Measurements from ENCODE around the gene CLIC3.
A peak's percentile ranks its signal among the peaks of the same experiment; 100 is the strongest.

The CLIC3 gene

DNA sequence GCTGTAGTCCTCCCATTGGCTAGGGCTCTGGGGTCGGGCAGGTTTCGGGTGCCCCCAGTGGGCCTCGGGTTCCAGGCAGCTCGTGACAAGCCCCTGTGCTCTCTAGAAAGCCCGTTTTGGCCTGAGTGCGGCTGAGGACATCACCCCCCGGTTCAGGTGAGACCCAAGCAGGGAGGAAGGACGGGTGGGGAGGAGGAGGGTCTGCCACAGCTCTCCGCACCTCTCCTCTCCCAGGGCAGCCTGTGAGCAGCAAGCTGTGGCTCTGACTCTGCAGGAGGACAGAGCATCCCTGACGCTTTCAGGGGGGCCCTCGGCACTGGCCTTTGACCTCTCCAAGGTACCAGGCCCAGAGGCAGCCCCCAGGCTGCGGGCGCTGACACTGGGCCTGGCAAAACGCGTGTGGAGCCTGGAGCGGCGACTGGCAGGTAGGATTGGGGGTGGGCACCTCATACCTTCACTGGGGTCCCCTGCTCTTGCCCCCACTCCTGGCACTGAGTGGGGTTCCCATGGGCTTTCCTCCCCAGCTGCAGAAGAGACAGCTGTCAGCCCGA lies 3.5 kb downstream of the CLIC3 start:
- ChIA-PET POLR2A (interaction anchor here (0.6 to 1.1 kb wide), 3 partner anchors 8 to 249 kb away, joined by 3 to 4 read pairs (median 3); no protein-coding TSS in a partner anchor), CTCF (interaction anchor here (0.9 to 3.5 kb wide), 11 partner anchors 11 to 244 kb away, joined by 3 to 18 read pairs (median 3); partner anchors contain the start of genes ABCA2, AJM1 and NPDC1)
- no peak for TF ChIP-seq CTCF (IDR thresholded peaks at IDR 0.05; ENCODE audit: control extremely low read depth, extremely low read depth, low read depth, missing control alignments)
- no peak for DNase-seq (ENCODE audit: extremely low spot score)

DNA sequence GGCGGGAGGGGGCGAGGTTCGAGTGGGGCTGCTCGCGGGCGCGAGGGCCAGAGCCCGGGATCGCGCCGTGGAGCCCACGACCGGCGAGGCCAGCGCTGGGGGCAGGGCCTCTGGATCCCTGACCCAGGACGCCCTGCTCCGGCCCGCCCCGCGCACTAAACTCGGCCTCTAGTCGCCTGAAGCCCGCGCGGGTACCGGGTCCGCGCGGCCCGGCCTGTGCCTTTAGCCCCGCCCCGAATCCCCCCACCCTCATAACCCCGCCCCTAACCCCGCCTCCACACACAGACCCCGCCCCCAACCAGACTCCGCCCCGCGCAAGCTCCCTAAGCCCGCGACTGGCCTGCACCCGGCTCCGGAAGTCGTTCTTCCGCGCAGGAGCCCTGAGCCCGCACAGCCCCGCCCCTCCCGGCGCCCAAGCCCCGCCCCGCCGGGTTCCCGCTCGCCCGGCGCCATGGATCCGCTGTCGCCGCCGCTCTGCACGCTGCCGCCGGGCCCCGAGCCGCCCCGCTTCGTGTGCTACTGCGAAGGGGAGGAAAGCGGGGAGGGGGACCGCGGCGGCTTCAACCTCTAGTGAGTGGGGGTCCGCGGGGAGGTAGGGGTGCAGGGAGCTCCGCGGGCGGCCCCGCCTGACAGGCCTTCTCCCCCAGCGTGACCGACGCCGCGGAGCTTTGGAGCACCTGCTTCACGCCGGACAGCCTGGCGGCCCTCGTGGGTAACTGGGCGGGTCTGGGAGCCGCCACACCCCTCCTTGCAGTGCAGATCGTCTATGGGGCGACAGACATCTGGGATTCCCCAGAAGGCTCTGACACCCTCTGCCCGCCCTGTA lies 4.2 kb downstream of the CLIC3 start, which contains the start of gene PAXX:
Gene PAXX, plus strand, starts transcription at position 430 of the 826 bp plus-strand sequence. Its CDS starts 22 bp downstream, at position 452.
- POLR2A ChIA-PET, result interaction anchor here (0.6 to 1.0 kb wide), 5 partner anchors 9 to 642 kb away, joined by 3 to 5 read pairs (median 4); no protein-coding TSS in a partner anchor
- no peak for TF ChIP-seq CTCF (IDR thresholded peaks at IDR 0.05; ENCODE audit: control extremely low read depth, extremely low read depth, low read depth, missing control alignments)
- CTCF ChIA-PET, result interaction anchor here (1.0 to 3.5 kb wide), 9 partner anchors 10 to 244 kb away, joined by 3 to 18 read pairs (median 4); partner anchors contain the start of genes ABCA2, AJM1 and NPDC1
- DNase-seq (ENCODE audit: extremely low spot score), result peak; percentile 99

- no peak for TF ChIP-seq CTCF (IDR thresholded peaks at IDR 0.05; ENCODE audit: control extremely low read depth, extremely low read depth, low read depth, missing control alignments)
- ChIA-PET CTCF (interaction anchor here (1.0 to 3.5 kb wide), 3 partner anchors 39 to 56 kb away, joined by 3 to 16 read pairs (median 7); partner anchors contain the start of gene NPDC1), POLR2A (no interaction called here)
- DNase-seq (ENCODE audit: extremely low spot score), result no peak
Measured at GRCh38 chr9:136990242-136990911, 6.0 kb downstream of the CLIC3 start.

DNA sequence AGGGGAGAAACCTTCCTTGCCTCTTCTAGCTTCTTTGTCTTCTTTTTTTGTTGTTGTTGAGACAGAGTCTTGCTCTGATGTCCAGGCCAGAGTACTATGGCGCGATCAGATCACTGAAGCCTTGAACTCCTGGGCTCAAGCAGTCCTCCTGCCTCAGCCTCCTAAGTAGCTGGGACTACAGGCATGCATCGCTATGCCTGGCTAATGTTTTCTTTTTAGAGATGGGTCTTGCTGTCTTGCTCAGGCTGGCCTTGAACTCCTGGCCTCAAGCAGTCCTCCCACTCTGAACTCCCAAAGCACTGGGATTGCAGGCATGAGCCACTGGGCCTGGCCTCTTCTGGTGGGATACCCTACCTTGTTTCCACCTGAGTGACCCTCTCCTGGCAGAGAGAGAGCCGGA lies 7.5 kb downstream of the CLIC3 start:
- no peak for DNase-seq (ENCODE audit: extremely low spot score)
- POLR2A ChIA-PET, result no interaction called here
- TF ChIP-seq CTCF (IDR thresholded peaks at IDR 0.05; ENCODE audit: control extremely low read depth, extremely low read depth, low read depth, missing control alignments), result no peak
- CTCF ChIA-PET, result interaction anchor here (1.2 to 2.4 kb wide), 7 partner anchors 11 to 75 kb away, joined by 3 to 9 read pairs (median 6); partner anchors contain the start of gene NPDC1

GRCh38 chr9:136985853-136986252 lies 10.5 kb downstream of the CLIC3 start:
- POLR2A ChIA-PET, result no interaction called here
- no peak for TF ChIP-seq CTCF (IDR thresholded peaks at IDR 0.05; ENCODE audit: control extremely low read depth, extremely low read depth, low read depth, missing control alignments)
- DNase-seq (ENCODE audit: extremely low spot score), result no peak
- CTCF ChIA-PET, result interaction anchor here (1.2 to 1.3 kb wide), 2 partner anchors 43 to 50 kb away, joined by 3 to 5 read pairs; no protein-coding TSS in a partner anchor

- CTCF ChIA-PET, result no interaction called here
- POLR2A ChIA-PET, result no interaction called here
Measured at GRCh38 chr9:136985027-136985602, 11.3 kb downstream of the CLIC3 start.

More at GRCh38 chr9:136985027-136985602, 11.3 kb downstream of the CLIC3 start:
- TF ChIP-seq CTCF (IDR thresholded peaks at IDR 0.05; ENCODE audit: control extremely low read depth, extremely low read depth, low read depth, missing control alignments), result no peak
- DNase-seq (ENCODE audit: extremely low spot score), result no peak

All from GM10248 (cell line).